ENCODE measurements around the gene DNAJC15. TPM values are rescaled to one million over a fixed set of nuclear protein-coding genes. Genes with fewer than 3 reads are reported as not detected.

Gene DNAJC15
- total and polyA plus RNA-seq, 2 of the 4 experiments (the other 2 are of a cell fraction), result 7.0 to 22.0 TPM

DNA sequence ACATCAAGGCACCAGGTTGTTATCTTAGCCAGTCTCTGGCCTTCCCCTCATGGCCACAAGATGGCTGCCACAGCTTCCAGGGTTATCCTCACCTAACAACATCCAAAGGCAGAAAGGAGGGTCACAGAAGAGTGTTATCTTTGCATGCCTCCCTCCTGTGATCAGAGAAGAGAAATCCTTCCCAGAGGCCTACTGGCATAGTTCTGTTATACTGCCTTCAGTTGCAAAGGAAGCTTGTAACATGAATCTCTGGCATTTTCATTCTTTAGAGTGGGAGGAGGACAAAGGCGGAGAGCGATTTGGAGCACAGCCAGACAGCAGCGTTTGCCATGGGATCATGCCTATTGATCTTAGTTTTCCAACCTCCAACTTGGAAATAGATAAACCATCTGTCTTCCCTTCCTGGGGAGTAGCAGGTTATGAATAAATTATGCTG is 135.7 kb downstream of the DNAJC15 start:
- no peaks in the 10 kb centered on the region for H3K9me1 ChIP-seq (ENCODE audit: insufficient read depth, low read length)
- peak overlapping the region; percentile 77 for H2AFZ ChIP-seq (replicated peaks; ENCODE audit: low read length, poor library complexity)
- H2BK5ac ChIP-seq (ENCODE audit: low read depth, low read length, poor library complexity, severe bottlenecking), result peak overlapping the region; percentile 17
- H3K4me2 ChIP-seq (ENCODE audit: low read depth, low read length), result no peak overlapping the region
- H3K79me1 ChIP-seq (ENCODE audit: low read depth in 1 of 2, low read length in 2 of 2), result no peaks in the 10 kb centered on the region
- H2AK9ac ChIP-seq (replicated peaks; ENCODE audit: low read depth, low read length, poor library complexity), result no peak overlapping the region
- no peaks in the 10 kb centered on the region for H3K9me3 ChIP-seq (ENCODE audit: control insufficient read depth, insufficient read depth, low read length)
- no peak overlapping the region for H4K91ac ChIP-seq (ENCODE audit: insufficient read depth, low read depth, low read length)
- CTCF ChIA-PET, result interaction anchor here (0.9 kb wide), 1 partner anchor 646 kb away, joined by 3 read pairs; no protein-coding TSS in a partner anchor
- H3K4ac ChIP-seq (ENCODE audit: low read depth, low read length), result peak overlapping the region; percentile 6; the same call in 1 of the 2 replicates
- no peaks in the 10 kb centered on the region for H3K27me3 ChIP-seq (ENCODE audit: control insufficient read depth, insufficient read depth, low read length)
- no CpG with 5 or more reads among the region's 3 CpGs for WGBS, 2 experiments (ENCODE audit: extremely low coverage in 2 of 2, insufficient read length in 1 of 2)
- H3K4me3 ChIP-seq (ENCODE audit: insufficient read depth, low read depth, low read length), result no peak overlapping the region
- BruUV-seq (replicated peaks), result no TSS peak
- DNase-seq, result peak; percentile 71
- H3K27ac ChIP-seq (ENCODE audit: insufficient read depth, low read length), result no peak overlapping the region; the same call in 1 of the 2 replicates
- no peaks in the 10 kb centered on the region for H3K4me1 ChIP-seq (ENCODE audit: control insufficient read depth, insufficient read depth, low read length)
- intact Hi-C loops (cut with micrococcal nuclease) (no loop called here), in situ Hi-C loops (cut with MboI; ENCODE audit: low sequenced_read_pairs) (no loop called here), dilution Hi-C loops (cut with HindIII; ENCODE audit: low sequenced_read_pairs, unreplicated experiment) (no loop called here)
- H3K18ac ChIP-seq (ENCODE audit: low read depth, low read length), result peak overlapping the region; percentile 31; the same call in 1 of the 2 replicates
- H2BK20ac ChIP-seq (ENCODE audit: low read depth, low read length), result no peak overlapping the region; the same call in 1 of the 2 replicates
- no peak overlapping the region for H2BK120ac ChIP-seq (ENCODE audit: low read depth, low read length)
- no peak overlapping the region for H2AK5ac ChIP-seq (ENCODE audit: low read depth, low read length)
- H3K9ac ChIP-seq (ENCODE audit: low read depth, low read length), result no peak overlapping the region
- H4K5ac ChIP-seq (ENCODE audit: low read depth, low read length), result 0 out of 2 replicates have a peak overlapping the region, but pooled peaks have one; percentile 30
- H3K14ac ChIP-seq (replicated peaks; ENCODE audit: low read depth, low read length), result no peak overlapping the region
- peak; percentile 87 for ATAC-seq (ENCODE audit: low read depth)
- H4K8ac ChIP-seq (ENCODE audit: low read depth in 2 of 2, low read length in 2 of 2), result 0 out of 4 replicates have a peak overlapping the region, but pooled peaks of 1 of the 2 experiments have one; percentile 29
- H3K36me3 ChIP-seq (ENCODE audit: control insufficient read depth, insufficient read depth, low read length), result no peaks in the 10 kb centered on the region
- no peak overlapping the region for H3K23ac ChIP-seq (ENCODE audit: low read depth, low read length)
- no peak overlapping the region for H2BK15ac ChIP-seq (ENCODE audit: low read depth, low read length)
- POLR2A ChIA-PET (ENCODE audit: unreplicated experiment), result no interaction called here
- peak; percentile 30; the same call in 1 of the 2 replicates for TF ChIP-seq RAD21 (IDR thresholded peaks at IDR 0.05; ENCODE audit: low read length)
- no peak for TF ChIP-seq CEBPB (IDR thresholded peaks at IDR 0.05; ENCODE audit: low read depth, low read length)
- H4K20me1 ChIP-seq (ENCODE audit: insufficient read depth, low read length), result no peaks in the 10 kb centered on the region
- no peak overlapping the region for H3K56ac ChIP-seq (ENCODE audit: extremely low read depth, insufficient read depth, low read length)

Other genes with a start within 250 kb of the DNAJC15 start
- gene FAM216B, start 242.0 kb upstream of the DNAJC15 start, total RNA-seq (2012; rRNA removed), result not detected in 2 replicates
- not detected in 2 replicates for gene FAM216B, start 242.0 kb upstream of the DNAJC15 start, polyA plus RNA-seq (2012; rRNA removed)
- gene EPSTI1, start 31.3 kb upstream of the DNAJC15 start, total RNA-seq (2012; rRNA removed), result 0.90 and 1.1 TPM in 2 replicates
- 1.0 and 1.6 TPM in 2 replicates for gene EPSTI1, start 31.3 kb upstream of the DNAJC15 start, polyA plus RNA-seq (2012; rRNA removed)